Endothelial cell of umbilical vein (primary cell): ENCODE data around the gene NCLN. TPM values are rescaled to one million over a fixed set of nuclear protein-coding genes. Genes with fewer than 3 reads are reported as not detected.

Source experiments
- BruUV-seq: library from RNA; stranded (reverse); fragments of 400-500 nt; replicated peaks from 2 replicates; lab custom pipeline; 2021; lab: Mats Ljungman, UMichigan
- CTCF ChIA-PET: fragments of 300-600, 350-600 bp; sonication (Branson Sonifier 250); formaldehyde crosslinking; loops from one replicate; lab custom pipeline; 2021; ENCODE audit warnings: antibody characterized with exemption, inconsistent platforms; lab: Charles Lee
- POLR2A ChIA-PET: fragments of 300-600, 350-600 bp; sonication (Branson Sonifier 250); formaldehyde crosslinking; loops from one replicate; lab custom pipeline; 2021; ENCODE audit warnings: antibody characterized with exemption, inconsistent platforms; lab: Charles Lee
- DNase-seq: peaks from one replicate; pipeline ENCODE4 v3.0.0-alpha.2; 2011; ENCODE audit warnings: low read depth, low spot score
- FAIRE-seq: peaks from 2 replicates; lab custom pipeline; 2011; peaks lifted over from hg19 to GRCh38; lab: Jason Lieb, UNC
- H2AFZ ChIP-seq: 2 replicates; pipeline ENCODE4 v1.6.0; 2012; ENCODE audit warnings: low read depth, low read length, control low read depth, inconsistent platforms
- H3K27ac ChIP-seq: 2 replicates; pipeline ENCODE4 v1.5.1; 2011; ENCODE audit warnings: low read depth, mild to moderate bottlenecking, control low read depth, low read length, moderate library complexity; ENCODE audit not compliant: insufficient read depth
- H3K27me3 ChIP-seq, 2 experiments: 2 replicates each; pipeline versions ENCODE4 v1.6.0 to v1.6.1; 2011; ENCODE audit warnings: low read length in 2 of 2, mixed read lengths in 1 of 2; ENCODE audit not compliant: control insufficient read depth in 2 of 2, insufficient read depth in 2 of 2
- H3K36me3 ChIP-seq, 2 experiments: 2 replicates in 1 of 2; 3 replicates in 1 of 2; pipeline ENCODE4 v1.5.1; 2011; ENCODE audit warnings: low read length in 2 of 2, mild to moderate bottlenecking in 1 of 2, moderate library complexity in 1 of 2; ENCODE audit not compliant: control insufficient read depth in 2 of 2, insufficient read depth in 2 of 2; ENCODE audit errors: extremely low read depth in 1 of 2
- H3K4me1 ChIP-seq: 3 replicates; pipeline ENCODE4 v1.5.1; 2011; ENCODE audit warnings: mild to moderate bottlenecking, low read length; ENCODE audit not compliant: control insufficient read depth, insufficient read depth; ENCODE audit errors: extremely low read depth
- H3K4me2 ChIP-seq: 2 replicates; pipeline ENCODE4 v1.6.1; 2011; ENCODE audit warnings: low read length, control low read depth, mixed read lengths; ENCODE audit not compliant: insufficient read depth
- H3K4me3 ChIP-seq, 3 experiments: fragments of 200-600 bp in 1 of 3; sonication (generic), shearing (Covaris generic) in 1 of 3; replicated peaks in 1 of 3; 2 replicates each; pipeline ENCODE4 v1.5.1; 2011 to 2016; ENCODE audit warnings: control low read depth in 3 of 3, low read length in 3 of 3, mild to moderate bottlenecking in 2 of 3, inconsistent platforms in 1 of 3, low read depth in 1 of 3, moderate library complexity in 1 of 3; ENCODE audit not compliant: insufficient read depth in 1 of 3
- H3K79me2 ChIP-seq: 2 replicates; pipeline ENCODE4 v1.6.0; 2012; ENCODE audit warnings: low read length, inconsistent platforms; ENCODE audit not compliant: control insufficient read depth, insufficient read depth
- H3K9ac ChIP-seq: replicated peaks from 2 replicates; pipeline ENCODE3; 2011; ENCODE audit warnings: low read length, control low read depth; ENCODE audit not compliant: insufficient read depth; ENCODE audit errors: extremely low read depth
- H3K9me1 ChIP-seq: replicated peaks from 3 replicates; pipeline ENCODE4 v1.6.0; 2011; ENCODE audit warnings: mild to moderate bottlenecking, low read length; ENCODE audit not compliant: control insufficient read depth, insufficient read depth; ENCODE audit errors: extremely low read depth
- H3K9me3 ChIP-seq: replicated peaks from 2 replicates; pipeline ENCODE4 v1.5.1; 2012; ENCODE audit warnings: low read length, inconsistent platforms; ENCODE audit not compliant: control insufficient read depth, insufficient read depth
- H4K20me1 ChIP-seq: replicated peaks from 2 replicates; pipeline ENCODE3; 2011; ENCODE audit warnings: mild to moderate bottlenecking, low read length; ENCODE audit not compliant: control insufficient read depth, insufficient read depth; ENCODE audit errors: extremely low read depth
- EZH2 ChIP-seq: IDR thresholded peaks from 2 replicates; pipeline ENCODE4 v1.6.1; 2012; ENCODE audit warnings: borderline replicate concordance, low read depth, mild to moderate bottlenecking, moderate library complexity, low read length, inconsistent platforms; ENCODE audit not compliant: severe bottlenecking
- FOS ChIP-seq: IDR thresholded peaks from 2 replicates; pipeline ENCODE4 v1.6.1; 2011; ENCODE audit warnings: mild to moderate bottlenecking, low read length, moderate library complexity, borderline replicate concordance; ENCODE audit not compliant: insufficient read depth
- GATA2 ChIP-seq: IDR thresholded peaks from 2 replicates; pipeline ENCODE4 v1.7.0; 2011; ENCODE audit warnings: low read depth, mild to moderate bottlenecking, moderate library complexity, mixed read lengths, low read length; ENCODE audit not compliant: insufficient read length, insufficient read depth
- JUN ChIP-seq: IDR thresholded peaks from 2 replicates; pipeline ENCODE4 v1.6.1; 2011; ENCODE audit warnings: borderline replicate concordance, low read depth; ENCODE audit not compliant: insufficient read length, insufficient read depth
- MYC ChIP-seq: IDR thresholded peaks from one replicate; pipeline ENCODE4 v1.6.1; 2011; ENCODE audit warnings: mild to moderate bottlenecking, low read depth, low read length
- POLR2A ChIP-seq: IDR thresholded peaks from 2 replicates; pipeline ENCODE4 v1.6.1; 2012; ENCODE audit warnings: low read depth, mild to moderate bottlenecking, control low read depth, low read length
- POLR2AphosphoS5 ChIP-seq: IDR thresholded peaks from 2 replicates; pipeline ENCODE4 v1.6.1; 2012; ENCODE audit warnings: low read depth, mild to moderate bottlenecking, control low read depth, low read length, moderate library complexity; ENCODE audit not compliant: insufficient read depth
- dilution Hi-C: fragments of 300-500 bp; cut with MboI; formaldehyde crosslinking; loops from one replicate; pipeline ENCODE4 v1.15.0; 2019; ENCODE audit warnings: low sequenced_read_pairs; ENCODE audit not compliant: extremely low pct_ligation_motif_present
- intact Hi-C: fragments of 100-400 bp; cut with micrococcal nuclease; formaldehyde crosslinking; loops from one replicate; pipeline ENCODE4 v1.10.0; 2022
- polyA plus RNA-seq, 4 experiments: library from polyadenylated mRNA; depleted of rRNA in 3 of 4; stranded (reverse) in 3 of 4; unstranded in 1 of 4; fragments of >200 nt; gene quantifications; 2 replicates each; pipeline versions ENCODE4 v1.2.1 to v1.2.3, GENCODE V29; 2011 to 2012; ENCODE audit warnings: missing spikeins in 1 of 4
- total RNA-seq: library from RNA; stranded (reverse); gene quantifications from 2 replicates; pipeline ENCODE4 v1.2.3, GENCODE V29; 2021
- TF ChIP-seq, protein P1 (sequence below): IDR thresholded peaks from 2 replicates; pipeline ENCODE4 v1.6.1; 2011; ENCODE audit not compliant: insufficient read depth, insufficient read length
- TF ChIP-seq, protein P2 (sequence below), 2 donors: IDR thresholded peaks; 1 replicate in 1 of 2; 2 replicates in 1 of 2; pipeline ENCODE4 v1.5.1; 2011; ENCODE audit warnings: low read length in 2 of 2, mild to moderate bottlenecking in 2 of 2, moderate library complexity in 2 of 2, control low read depth in 1 of 2, inconsistent platforms in 1 of 2, low read depth in 1 of 2; ENCODE audit not compliant: insufficient read depth in 1 of 2; ENCODE audit errors: extremely low read depth in 1 of 2

The NCLN gene
- total and polyA plus RNA-seq, 2 donors (not counting 3 experiments of a cell fraction or from before 2014, with no cell fraction given) = 97.2 to 102 TPM

DNA sequence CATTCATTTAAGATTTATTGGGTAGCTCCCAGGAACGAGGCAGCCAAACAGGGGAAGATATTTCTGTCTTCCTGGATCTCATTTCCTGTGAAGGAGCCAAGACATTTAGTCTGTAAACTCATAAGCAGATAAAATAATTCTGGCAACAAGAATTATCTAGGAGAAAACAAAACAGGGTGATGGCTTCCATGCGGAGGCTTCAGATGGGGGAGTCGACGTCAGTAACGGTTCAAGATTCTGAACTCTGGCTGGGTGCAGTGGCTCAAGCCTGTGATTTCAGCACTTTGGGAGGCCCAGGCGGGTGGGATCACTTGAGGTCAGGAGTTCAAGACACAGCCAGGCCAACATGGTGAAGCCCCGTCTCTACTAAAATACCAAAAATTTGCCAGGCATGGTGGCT lies 48.6 kb upstream of the NCLN start:
- Histone ChIP-seq H3K9me1 (no peaks in the 10 kb centered on the region), H3K27me3 (no peaks in the 10 kb centered on the region), H2AFZ (peak overlapping the region; percentile 27), H3K79me2 (no peaks in the 10 kb centered on the region), H3K9me3 (no peaks in the 10 kb centered on the region), H3K4me2 (no peak overlapping the region), H3K36me3 (no peaks in the 10 kb centered on the region), H3K27ac (no peak overlapping the region), H3K4me1 (peaks cover 17% of the 10 kb centered on the region), H3K4me3 (no peak overlapping the region), H4K20me1 (no peaks in the 10 kb centered on the region), H3K9ac (no peak overlapping the region)
- dilution Hi-C loops (no loop called here), intact Hi-C loops (no loop called here)
- FAIRE-seq = no peak
- no TSS peak for BruUV-seq
- no peak for DNase-seq
- POLR2A ChIA-PET = no interaction called here
- CTCF ChIA-PET = interaction anchor here (3.1 kb wide), 1 partner anchor 8 kb away, joined by 27 read pairs; no protein-coding TSS in a partner anchor
- no peak for TF ChIP-seq JUN
- no peak for TF ChIP-seq GATA2
- TF ChIP-seq POLR2AphosphoS5 = no peak
- TF ChIP-seq FOS = no peak
- TF ChIP-seq MYC = no peak
- TF ChIP-seq POLR2A = no peak
- TF ChIP-seq, protein P1, sequence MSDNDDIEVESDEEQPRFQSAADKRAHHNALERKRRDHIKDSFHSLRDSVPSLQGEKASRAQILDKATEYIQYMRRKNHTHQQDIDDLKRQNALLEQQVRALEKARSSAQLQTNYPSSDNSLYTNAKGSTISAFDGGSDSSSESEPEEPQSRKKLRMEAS = no peak
- no peak for TF ChIP-seq EZH2
- TF ChIP-seq, protein P2, sequence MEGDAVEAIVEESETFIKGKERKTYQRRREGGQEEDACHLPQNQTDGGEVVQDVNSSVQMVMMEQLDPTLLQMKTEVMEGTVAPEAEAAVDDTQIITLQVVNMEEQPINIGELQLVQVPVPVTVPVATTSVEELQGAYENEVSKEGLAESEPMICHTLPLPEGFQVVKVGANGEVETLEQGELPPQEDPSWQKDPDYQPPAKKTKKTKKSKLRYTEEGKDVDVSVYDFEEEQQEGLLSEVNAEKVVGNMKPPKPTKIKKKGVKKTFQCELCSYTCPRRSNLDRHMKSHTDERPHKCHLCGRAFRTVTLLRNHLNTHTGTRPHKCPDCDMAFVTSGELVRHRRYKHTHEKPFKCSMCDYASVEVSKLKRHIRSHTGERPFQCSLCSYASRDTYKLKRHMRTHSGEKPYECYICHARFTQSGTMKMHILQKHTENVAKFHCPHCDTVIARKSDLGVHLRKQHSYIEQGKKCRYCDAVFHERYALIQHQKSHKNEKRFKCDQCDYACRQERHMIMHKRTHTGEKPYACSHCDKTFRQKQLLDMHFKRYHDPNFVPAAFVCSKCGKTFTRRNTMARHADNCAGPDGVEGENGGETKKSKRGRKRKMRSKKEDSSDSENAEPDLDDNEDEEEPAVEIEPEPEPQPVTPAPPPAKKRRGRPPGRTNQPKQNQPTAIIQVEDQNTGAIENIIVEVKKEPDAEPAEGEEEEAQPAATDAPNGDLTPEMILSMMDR (IDR thresholded peaks at IDR 0.05; ENCODE audit: extremely low read depth in 1 of 2, insufficient read depth in 1 of 2, low read depth in 1 of 2, low read length in 2 of 2) = no peak
